Measurements from ENCODE around the gene TPP1. TPM values are rescaled to one million over a fixed set of nuclear protein-coding genes. Genes with fewer than 3 reads are reported as not detected.

Gene TPP1
- total and polyA plus RNA-seq, 9 of the 15 experiments (the other 6 are each of a cell fraction or from before 2014, with no cell fraction given): 7.5 to 75.8 (median 15.7) TPM

GRCh38 chr11:6603287-6604080 lies 15.7 kb downstream of the TPP1 start, which contains the start of the genes ILK and RRP8 (continued):
- TF ChIP-seq MNT (conservative IDR thresholded peaks at IDR 0.05) (peak; percentile 94 to 98), MEF2D (tag; conservative IDR thresholded peaks at IDR 0.05; ENCODE audit: low read depth) (no peak), DIDO1 (tag; IDR thresholded peaks at IDR 0.05; ENCODE audit: low read depth) (0 out of 2 replicates have a peak, but pooled peaks have one; percentile 21), REST (IDR thresholded peaks at IDR 0.05; ENCODE audit: borderline replicate concordance) (peak; percentile 55), REST (CRISPR knock-in tag; IDR thresholded peaks at IDR 0.05; ENCODE audit: low read depth) (no peak), MYC (IDR thresholded peaks at IDR 0.05; ENCODE audit: low read depth, low read length) (peak; percentile 94), MYC (CRISPR knock-in tag; IDR thresholded peaks at IDR 0.05; ENCODE audit: borderline replicate concordance, low read depth) (peak; percentile 85), KLF6 (CRISPR knock-in tag; IDR thresholded peaks at IDR 0.05; ENCODE audit: borderline replicate concordance) (no peak), MTF1 (CRISPR knock-in tag; IDR thresholded peaks at IDR 0.05; ENCODE audit: borderline replicate concordance) (no peak), KDM2B (CRISPR knock-in tag; IDR thresholded peaks at IDR 0.05) (peak; percentile 85; the same call in 1 of the 2 replicates), HCFC1 (IDR thresholded peaks at IDR 0.05; ENCODE audit: low read depth, low read length) (peak; percentile 78), NR2F6 (CRISPR knock-in tag; IDR thresholded peaks at IDR 0.05) (no peak), PRMT5 (CRISPR knock-in tag; IDR thresholded peaks at IDR 0.05) (no peak), CTCFL (IDR thresholded peaks at IDR 0.05; ENCODE audit: borderline replicate concordance, insufficient read depth, low read depth, low read length, poor library complexity, severe bottlenecking) (peak; percentile 67), ZNF23 (CRISPR knock-in tag; IDR thresholded peaks at IDR 0.05) (no peak), TARDBP (IDR thresholded peaks at IDR 0.05) (0 out of 2 replicates have a peak, but pooled peaks have one; percentile 63)

Data from K562 (cell line).